GM10248 (cell line): Measurements from ENCODE around the gene EPAS1.

Source experiments
- CTCF ChIA-PET: fragments of 300-600 bp; sonication (Branson Sonifier 250); formaldehyde crosslinking; extraction: SDS; loops from one replicate; lab custom pipeline; 2021; ENCODE audit warnings: antibody characterized with exemption; lab: Yijun Ruan, JAX
- POLR2A ChIA-PET: fragments of 350-650 bp; sonication (Branson Sonifier 250); formaldehyde crosslinking; extraction: SDS; loops from one replicate; lab custom pipeline; 2020; ENCODE audit warnings: antibody characterized with exemption; lab: Yijun Ruan, JAX
- DNase-seq: peaks from one replicate; pipeline ENCODE4 v3.0.0; 2012; ENCODE audit errors: extremely low spot score
- CTCF ChIP-seq: IDR thresholded peaks from 2 replicates; pipeline ENCODE4 v1.5.1; 2012; ENCODE audit warnings: mild to moderate bottlenecking, low read depth; ENCODE audit errors: extremely low read depth, missing control alignments, control extremely low read depth

EPAS1 gene

GRCh38 chr2:46431481-46432235 is 134.5 kb downstream of the EPAS1 start:
- POLR2A ChIA-PET = no interaction called here
- TF ChIP-seq CTCF = no peak
- CTCF ChIA-PET = interaction anchor here (1.2 to 1.3 kb wide), 2 partner anchors 7 to 19 kb away, joined by 3 to 4 read pairs; no protein-coding TSS in a partner anchor
- DNase-seq = no peak

- POLR2A ChIA-PET = no interaction called here
- no peak for TF ChIP-seq CTCF
- DNase-seq = no peak
- CTCF ChIA-PET = interaction anchor here (2.1 kb wide), 1 partner anchor 11 kb away, joined by 5 read pairs; no protein-coding TSS in a partner anchor
Observed at GRCh38 chr2:46434851-46435273, 137.7 kb downstream of the EPAS1 start.

- no peak for TF ChIP-seq CTCF
- DNase-seq = no peak
- ChIA-PET CTCF (interaction anchor here (0.9 to 5.7 kb wide), 3 partner anchors 12 to 23 kb away, joined by 3 to 29 read pairs (median 5); no protein-coding TSS in a partner anchor), POLR2A (no interaction called here)
Observed at GRCh38 chr2:46435353-46435752, 138.1 kb downstream of the EPAS1 start.

- ChIA-PET POLR2A (no interaction called here), CTCF (interaction anchor here (0.9 to 5.7 kb wide), 3 partner anchors 12 to 23 kb away, joined by 3 to 29 read pairs (median 5); no protein-coding TSS in a partner anchor)
- TF ChIP-seq CTCF = no peak
- no peak for DNase-seq
Observed at GRCh38 chr2:46435796-46436360, 138.7 kb downstream of the EPAS1 start.
